ENCODE data around the gene SMPDL3A.

GRCh38 chr6:122788663-122789181, 336 bp upstream of the SMPDL3A start:
- TF ChIP-seq, protein P1, sequence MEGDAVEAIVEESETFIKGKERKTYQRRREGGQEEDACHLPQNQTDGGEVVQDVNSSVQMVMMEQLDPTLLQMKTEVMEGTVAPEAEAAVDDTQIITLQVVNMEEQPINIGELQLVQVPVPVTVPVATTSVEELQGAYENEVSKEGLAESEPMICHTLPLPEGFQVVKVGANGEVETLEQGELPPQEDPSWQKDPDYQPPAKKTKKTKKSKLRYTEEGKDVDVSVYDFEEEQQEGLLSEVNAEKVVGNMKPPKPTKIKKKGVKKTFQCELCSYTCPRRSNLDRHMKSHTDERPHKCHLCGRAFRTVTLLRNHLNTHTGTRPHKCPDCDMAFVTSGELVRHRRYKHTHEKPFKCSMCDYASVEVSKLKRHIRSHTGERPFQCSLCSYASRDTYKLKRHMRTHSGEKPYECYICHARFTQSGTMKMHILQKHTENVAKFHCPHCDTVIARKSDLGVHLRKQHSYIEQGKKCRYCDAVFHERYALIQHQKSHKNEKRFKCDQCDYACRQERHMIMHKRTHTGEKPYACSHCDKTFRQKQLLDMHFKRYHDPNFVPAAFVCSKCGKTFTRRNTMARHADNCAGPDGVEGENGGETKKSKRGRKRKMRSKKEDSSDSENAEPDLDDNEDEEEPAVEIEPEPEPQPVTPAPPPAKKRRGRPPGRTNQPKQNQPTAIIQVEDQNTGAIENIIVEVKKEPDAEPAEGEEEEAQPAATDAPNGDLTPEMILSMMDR (IDR thresholded peaks at IDR 0.05; ENCODE audit: extremely low read depth in 1 of 2, insufficient read depth in 1 of 2, low read depth in 1 of 2, low read length in 2 of 2), result no peak
- TF ChIP-seq POLR2A (IDR thresholded peaks at IDR 0.05; ENCODE audit: low read depth, low read length), result no peak
- TF ChIP-seq, protein P2, sequence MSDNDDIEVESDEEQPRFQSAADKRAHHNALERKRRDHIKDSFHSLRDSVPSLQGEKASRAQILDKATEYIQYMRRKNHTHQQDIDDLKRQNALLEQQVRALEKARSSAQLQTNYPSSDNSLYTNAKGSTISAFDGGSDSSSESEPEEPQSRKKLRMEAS (IDR thresholded peaks at IDR 0.05; ENCODE audit: insufficient read depth, insufficient read length), result no peak
- no peak for TF ChIP-seq POLR2AphosphoS5 (IDR thresholded peaks at IDR 0.05; ENCODE audit: insufficient read depth, low read depth, low read length)

Data from endothelial cell of umbilical vein (primary cell).